OCI-LY3 (cell line): ENCODE data around the gene PRIMA1.

ENCODE experiments used
- H2AFZ ChIP-seq: fragments of 200-600, 300-600 bp; shearing (Covaris generic); 2 replicates; pipeline ENCODE4 v1.6.0; 2014; ENCODE audit warnings: antibody characterized with exemption, low read depth, low read length
- H3K27ac ChIP-seq: fragments of 200-600, 300-600 bp; sonication (generic); 2 replicates; pipeline ENCODE4 v1.5.1; 2014; ENCODE audit warnings: mild to moderate bottlenecking, low read length, moderate library complexity, mixed read lengths
- H3K27me3 ChIP-seq: fragments of 200-600, 300-600 bp; sonication (generic); 2 replicates; pipeline ENCODE4 v1.6.1; 2014; ENCODE audit warnings: low read depth, low read length, mixed read lengths
- H3K36me3 ChIP-seq: fragments of 200-600, 300-600 bp; sonication (generic); replicated peaks from 2 replicates; pipeline ENCODE3; 2014; ENCODE audit warnings: low read depth, low read length, mixed read lengths
- H3K4me1 ChIP-seq: fragments of 300-600, 200-600 bp; sonication (generic); 2 replicates; pipeline ENCODE4 v1.6.1; 2014; ENCODE audit warnings: low read length, mixed read lengths
- H3K4me2 ChIP-seq: fragments of 200-600, 300-600 bp; sonication (generic); 2 replicates; pipeline ENCODE4 v1.6.1; 2014; ENCODE audit warnings: low read length, mixed read lengths
- H3K4me3 ChIP-seq: fragments of 300-600, 200-600 bp; sonication (generic); 2 replicates; pipeline ENCODE4 v1.5.1; 2014; ENCODE audit warnings: antibody characterized with exemption, mild to moderate bottlenecking, low read length, moderate library complexity
- H3K79me2 ChIP-seq: fragments of 300-600, 200-600 bp; shearing (Covaris generic); 2 replicates; pipeline ENCODE4 v1.6.1; 2014; ENCODE audit warnings: mild to moderate bottlenecking, low read length, mixed read lengths
- H3K9ac ChIP-seq: fragments of 300-600, 200-600 bp; shearing (Covaris generic); 2 replicates; pipeline ENCODE4 v1.6.0; 2014; ENCODE audit warnings: mild to moderate bottlenecking, low read length, moderate library complexity
- H3K9me3 ChIP-seq: fragments of 200-600, 300-600 bp; shearing (Covaris generic); 2 replicates; pipeline ENCODE4 v1.6.1; 2014; ENCODE audit warnings: low read length, mixed read lengths; ENCODE audit not compliant: insufficient read depth
- H4K20me1 ChIP-seq: fragments of 200-600, 300-600 bp; sonication (generic); 2 replicates; pipeline ENCODE4 v1.6.1; 2016; ENCODE audit warnings: low read length, mixed read lengths; ENCODE audit not compliant: insufficient read depth
- EZH2phosphoT487 ChIP-seq: fragments of 200-600 bp; shearing (Covaris generic); IDR thresholded peaks from 2 replicates; pipeline ENCODE4 v1.6.1; 2018; ENCODE audit warnings: antibody characterized with exemption, mixed run types, low read depth
- TF ChIP-seq, protein P1 (sequence below): fragments of 200-600, 300-600 bp; sonication (generic); IDR thresholded peaks from 2 replicates; pipeline ENCODE4 v1.5.1; 2014; ENCODE audit warnings: antibody characterized with exemption, low read length, low read depth

Gene PRIMA1

DNA sequence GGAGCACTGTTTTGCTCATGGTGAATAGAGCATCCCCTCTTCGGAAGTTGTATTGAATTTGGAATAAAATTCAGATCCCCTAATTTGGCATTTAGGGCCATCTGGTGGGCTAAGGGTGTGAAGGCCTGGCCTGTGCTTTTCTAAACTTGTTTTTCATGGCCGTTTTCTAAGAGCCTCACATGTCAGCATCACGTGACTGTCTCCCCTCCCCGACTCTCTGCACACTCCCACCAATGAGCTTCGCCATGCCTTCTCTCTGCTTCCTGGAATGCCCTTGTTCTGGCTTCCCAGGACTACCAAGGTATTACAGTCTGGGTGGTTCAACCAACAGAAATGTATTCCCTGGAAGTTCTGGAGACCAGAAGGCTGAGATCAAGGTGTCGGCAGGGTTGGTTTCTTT is 85.3 kb downstream of the PRIMA1 start:
- Histone ChIP-seq H2AFZ (no peak overlapping the region), H3K9me3 (no peaks in the 10 kb centered on the region), H3K27ac (no peak overlapping the region), H3K4me3 (no peak overlapping the region), H4K20me1 (no peaks in the 10 kb centered on the region), H3K9ac (no peak overlapping the region), H3K4me2 (no peak overlapping the region), H3K27me3 (peaks cover 36% of the 10 kb centered on the region), H3K36me3 (no peaks in the 10 kb centered on the region), H3K4me1 (no peaks in the 10 kb centered on the region), H3K79me2 (no peaks in the 10 kb centered on the region)
- no peak for TF ChIP-seq EZH2phosphoT487
- TF ChIP-seq, protein P1, sequence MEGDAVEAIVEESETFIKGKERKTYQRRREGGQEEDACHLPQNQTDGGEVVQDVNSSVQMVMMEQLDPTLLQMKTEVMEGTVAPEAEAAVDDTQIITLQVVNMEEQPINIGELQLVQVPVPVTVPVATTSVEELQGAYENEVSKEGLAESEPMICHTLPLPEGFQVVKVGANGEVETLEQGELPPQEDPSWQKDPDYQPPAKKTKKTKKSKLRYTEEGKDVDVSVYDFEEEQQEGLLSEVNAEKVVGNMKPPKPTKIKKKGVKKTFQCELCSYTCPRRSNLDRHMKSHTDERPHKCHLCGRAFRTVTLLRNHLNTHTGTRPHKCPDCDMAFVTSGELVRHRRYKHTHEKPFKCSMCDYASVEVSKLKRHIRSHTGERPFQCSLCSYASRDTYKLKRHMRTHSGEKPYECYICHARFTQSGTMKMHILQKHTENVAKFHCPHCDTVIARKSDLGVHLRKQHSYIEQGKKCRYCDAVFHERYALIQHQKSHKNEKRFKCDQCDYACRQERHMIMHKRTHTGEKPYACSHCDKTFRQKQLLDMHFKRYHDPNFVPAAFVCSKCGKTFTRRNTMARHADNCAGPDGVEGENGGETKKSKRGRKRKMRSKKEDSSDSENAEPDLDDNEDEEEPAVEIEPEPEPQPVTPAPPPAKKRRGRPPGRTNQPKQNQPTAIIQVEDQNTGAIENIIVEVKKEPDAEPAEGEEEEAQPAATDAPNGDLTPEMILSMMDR = no peak

DNA sequence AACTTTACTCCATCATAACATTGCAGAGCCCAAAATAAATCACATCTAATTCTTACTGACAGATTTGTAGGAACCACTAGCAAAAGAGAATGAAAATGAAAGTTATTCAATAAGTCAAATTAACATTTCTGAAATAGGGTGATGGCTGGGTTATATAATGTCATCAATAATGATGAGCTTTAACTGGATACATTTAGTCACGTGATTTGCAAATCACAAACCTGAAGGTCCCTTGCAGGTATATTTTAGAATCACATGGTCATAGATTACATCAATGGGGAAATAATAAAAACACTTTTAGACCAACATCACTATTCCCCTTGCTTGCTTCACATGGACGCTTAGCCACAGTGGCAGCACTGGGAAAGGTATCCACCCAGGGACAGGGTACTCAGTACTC is 86.7 kb downstream of the PRIMA1 start:
- no peaks in the 10 kb centered on the region for H3K79me2 ChIP-seq
- H3K4me2 ChIP-seq = no peak overlapping the region

DNA sequence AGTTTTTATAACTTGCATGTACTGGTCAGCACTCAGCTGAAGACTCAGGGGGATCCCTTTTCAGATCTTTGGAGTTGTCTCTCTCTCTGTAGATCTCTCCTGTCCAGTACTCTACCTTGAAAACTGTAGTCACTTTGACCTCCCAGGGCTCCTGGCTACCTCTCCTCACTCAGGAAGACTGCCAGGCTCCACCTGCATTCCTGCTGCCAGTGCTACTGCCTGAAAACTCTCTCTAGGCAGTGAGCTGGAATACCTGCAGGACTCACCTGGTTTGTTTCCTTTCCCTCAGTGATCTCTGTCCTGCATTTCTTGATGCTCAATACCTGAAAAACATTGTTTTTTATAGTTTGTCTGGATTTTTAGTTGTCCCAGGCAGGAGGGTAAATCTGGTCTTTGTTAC is 87.4 kb downstream of the PRIMA1 start:
- no peak overlapping the region for H3K9ac ChIP-seq
- no peaks in the 10 kb centered on the region for H4K20me1 ChIP-seq
- no peak overlapping the region for H3K4me2 ChIP-seq
- H3K9me3 ChIP-seq = no peaks in the 10 kb centered on the region
- H3K27ac ChIP-seq = no peak overlapping the region
- H2AFZ ChIP-seq = no peak overlapping the region
- no peak for TF ChIP-seq EZH2phosphoT487
- TF ChIP-seq, protein P1 = no peak
- no peaks in the 10 kb centered on the region for H3K4me1 ChIP-seq
- H3K27me3 ChIP-seq = peaks cover 33% of the 10 kb centered on the region
- H3K4me3 ChIP-seq = no peak overlapping the region
- no peaks in the 10 kb centered on the region for H3K36me3 ChIP-seq
- no peaks in the 10 kb centered on the region for H3K79me2 ChIP-seq

More for the DNA sequence above, 86.7 kb downstream of the PRIMA1 start:
- no peak overlapping the region for H2AFZ ChIP-seq
- no peak overlapping the region for H3K9ac ChIP-seq
- H3K9me3 ChIP-seq = no peaks in the 10 kb centered on the region
- no peak overlapping the region for H3K4me3 ChIP-seq
- H3K27ac ChIP-seq = no peak overlapping the region
- TF ChIP-seq EZH2phosphoT487 = no peak
- TF ChIP-seq, protein P1 = no peak
- H3K4me1 ChIP-seq = no peaks in the 10 kb centered on the region
- peaks cover 33% of the 10 kb centered on the region for H3K27me3 ChIP-seq
- H4K20me1 ChIP-seq = no peaks in the 10 kb centered on the region
- H3K36me3 ChIP-seq = no peaks in the 10 kb centered on the region

- no peaks in the 10 kb centered on the region for H3K79me2 ChIP-seq
- peaks cover 5% of the 10 kb centered on the region for H3K27me3 ChIP-seq
- no peaks in the 10 kb centered on the region for H3K9me3 ChIP-seq
- H3K27ac ChIP-seq = no peak overlapping the region
- no peaks in the 10 kb centered on the region for H4K20me1 ChIP-seq
- H2AFZ ChIP-seq = no peak overlapping the region
- H3K4me2 ChIP-seq = no peak overlapping the region
- H3K4me1 ChIP-seq = no peaks in the 10 kb centered on the region
- H3K4me3 ChIP-seq = no peak overlapping the region
- H3K9ac ChIP-seq = no peak overlapping the region
- TF ChIP-seq EZH2phosphoT487 = no peak
- TF ChIP-seq, protein P1 = no peak
- H3K36me3 ChIP-seq = no peaks in the 10 kb centered on the region
These were observed 94.4 kb downstream of the PRIMA1 start for GRCh38 chr14:93693914-93694313.
